Vagina (tissue), 2 donors: ENCODE data around the gene BST1. TPM values are rescaled to one million over a fixed set of nuclear protein-coding genes. Genes with fewer than 3 reads are reported as not detected.
"Not testable (repeated sequence)": the region's sequence is repeated elsewhere in the genome, so short reads cannot be mapped to it uniquely, and the experiment has no call there.

Source experiments
- DNase-seq, 2 donors: peaks; one replicate each; pipeline ENCODE4 v3.0.0-alpha.2; 2017; ENCODE audit errors: extremely low spot score in 2 of 2
- H3K27ac ChIP-seq: fragments of 200-600 bp; sonication (generic); one replicate; pipeline ENCODE4 v1.5.1; 2019
- H3K27me3 ChIP-seq: fragments of 200-600 bp; sonication (generic); one replicate; pipeline ENCODE4 v1.5.1; 2019
- H3K36me3 ChIP-seq, 2 donors: fragments of 200-600 bp; sonication (generic); one replicate each; pipeline ENCODE4 v1.5.1; 2017 to 2019
- H3K4me1 ChIP-seq: fragments of 200-600 bp; sonication (generic); one replicate; pipeline ENCODE4 v1.5.1; 2019
- H3K4me3 ChIP-seq, 2 donors: fragments of 200-600 bp; sonication (generic); 1 replicate in 1 of 2; 2 replicates in 1 of 2; pipeline ENCODE4 v1.5.1; 2016 to 2019
- H3K9me3 ChIP-seq: fragments of 200-600 bp; sonication (generic); one replicate; pipeline ENCODE4 v1.5.1; 2019
- POLR2A ChIP-seq, 2 donors: fragments of 450-650 bp; IDR thresholded peaks; one replicate each; pipeline ENCODE4 v1.6.1; 2017; ENCODE audit warnings: antibody characterized with exemption in 2 of 2, mild to moderate bottlenecking in 2 of 2, moderate library complexity in 2 of 2
- POLR2AphosphoS5 ChIP-seq, 2 donors: sonication (generic); formaldehyde crosslinking; IDR thresholded peaks; one replicate each; pipeline ENCODE4 v1.9.0; 2017; ENCODE audit warnings: antibody characterized with exemption in 2 of 2, mild to moderate bottlenecking in 2 of 2, low read depth in 1 of 2; ENCODE audit not compliant: insufficient read depth in 1 of 2
- intact Hi-C: fragments of 100-400 bp; cut with DNase I; formaldehyde crosslinking; loops from one replicate; pipeline ENCODE4 v1.15.1; 2023
- total RNA-seq: library from RNA; depleted of rRNA; stranded (reverse); fragments of >200 nt; gene quantifications from one replicate; pipeline ENCODE4 v1.2.3, GENCODE V29; 2016
- TF ChIP-seq, protein P1 (sequence below), 3 experiments: fragments of 450-650 bp in 2 of 3; fragments of 200-600 bp in 1 of 3; sonication (generic) in 1 of 3; IDR thresholded peaks; one replicate each; pipeline ENCODE4 v1.5.1; 2017 to 2019; ENCODE audit warnings: antibody characterized with exemption in 3 of 3, mild to moderate bottlenecking in 2 of 3, moderate library complexity in 2 of 3

BST1 gene
- total RNA-seq, 1 donor from 2014 or later, result 5.2 TPM

- Histone ChIP-seq H3K36me3 (no peaks in the 10 kb centered on the region), H3K27me3 (no peaks in the 10 kb centered on the region), H3K9me3 (no peaks in the 10 kb centered on the region), H3K4me3 (no peak overlapping the region), H3K27ac (no peak overlapping the region), H3K4me1 (peaks cover 2% of the 10 kb centered on the region)
- DNase-seq, result no peak
- TF ChIP-seq POLR2A (IDR thresholded peaks at IDR 0.05), result no peak
- TF ChIP-seq, protein P1, sequence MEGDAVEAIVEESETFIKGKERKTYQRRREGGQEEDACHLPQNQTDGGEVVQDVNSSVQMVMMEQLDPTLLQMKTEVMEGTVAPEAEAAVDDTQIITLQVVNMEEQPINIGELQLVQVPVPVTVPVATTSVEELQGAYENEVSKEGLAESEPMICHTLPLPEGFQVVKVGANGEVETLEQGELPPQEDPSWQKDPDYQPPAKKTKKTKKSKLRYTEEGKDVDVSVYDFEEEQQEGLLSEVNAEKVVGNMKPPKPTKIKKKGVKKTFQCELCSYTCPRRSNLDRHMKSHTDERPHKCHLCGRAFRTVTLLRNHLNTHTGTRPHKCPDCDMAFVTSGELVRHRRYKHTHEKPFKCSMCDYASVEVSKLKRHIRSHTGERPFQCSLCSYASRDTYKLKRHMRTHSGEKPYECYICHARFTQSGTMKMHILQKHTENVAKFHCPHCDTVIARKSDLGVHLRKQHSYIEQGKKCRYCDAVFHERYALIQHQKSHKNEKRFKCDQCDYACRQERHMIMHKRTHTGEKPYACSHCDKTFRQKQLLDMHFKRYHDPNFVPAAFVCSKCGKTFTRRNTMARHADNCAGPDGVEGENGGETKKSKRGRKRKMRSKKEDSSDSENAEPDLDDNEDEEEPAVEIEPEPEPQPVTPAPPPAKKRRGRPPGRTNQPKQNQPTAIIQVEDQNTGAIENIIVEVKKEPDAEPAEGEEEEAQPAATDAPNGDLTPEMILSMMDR (IDR thresholded peaks at IDR 0.05), result peak in 2 of 3 experiments; percentile 45 to 69
- intact Hi-C loops, result no loop called here
Observed at GRCh38 chr4:15729910-15730533, 27.2 kb downstream of the BST1 start.

GRCh38 chr4:15733061-15733460 is 30.2 kb downstream of the BST1 start:
- H3K36me3 ChIP-seq, intact Hi-C loops, H3K4me1 ChIP-seq, DNase-seq, H3K4me3 ChIP-seq, H3K27me3 ChIP-seq, H3K9me3 ChIP-seq, H3K27ac ChIP-seq: not testable (repeated sequence)

DNA sequence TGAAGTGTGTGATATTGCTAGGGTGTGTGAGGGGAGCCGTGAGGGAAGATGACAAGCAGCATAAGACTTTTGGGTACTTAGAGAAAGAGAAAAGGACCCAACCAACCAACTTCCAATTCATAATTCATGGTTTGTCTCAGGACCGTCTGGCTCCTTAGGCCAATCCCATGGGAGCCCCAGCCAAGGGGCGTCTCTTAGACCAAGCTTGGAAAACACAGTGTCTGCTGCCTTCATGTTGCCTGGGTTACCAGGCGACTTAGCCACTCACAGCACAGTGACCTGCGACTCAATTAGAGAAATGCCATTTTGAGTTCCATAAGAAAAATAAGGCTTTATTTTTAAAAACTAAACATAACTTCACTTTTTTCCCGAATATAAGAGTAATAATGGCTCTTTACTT is 32.7 kb downstream of the BST1 start:
- DNase-seq, result no peak
- H3K9me3 ChIP-seq, result no peaks in the 10 kb centered on the region
- intact Hi-C loops, result no loop called here
- TF ChIP-seq POLR2A (IDR thresholded peaks at IDR 0.05) (no peak), POLR2AphosphoS5 (IDR thresholded peaks at IDR 0.05; ENCODE audit: insufficient read depth in 1 of 2, low read depth in 1 of 2) (no peak)
- TF ChIP-seq, protein P1 (IDR thresholded peaks at IDR 0.05), result no peak
- no peaks in the 10 kb centered on the region for H3K36me3 ChIP-seq
- no peak overlapping the region for H3K27ac ChIP-seq
- no peak overlapping the region for H3K4me3 ChIP-seq
- no peaks in the 10 kb centered on the region for H3K4me1 ChIP-seq
- no peaks in the 10 kb centered on the region for H3K27me3 ChIP-seq

DNA sequence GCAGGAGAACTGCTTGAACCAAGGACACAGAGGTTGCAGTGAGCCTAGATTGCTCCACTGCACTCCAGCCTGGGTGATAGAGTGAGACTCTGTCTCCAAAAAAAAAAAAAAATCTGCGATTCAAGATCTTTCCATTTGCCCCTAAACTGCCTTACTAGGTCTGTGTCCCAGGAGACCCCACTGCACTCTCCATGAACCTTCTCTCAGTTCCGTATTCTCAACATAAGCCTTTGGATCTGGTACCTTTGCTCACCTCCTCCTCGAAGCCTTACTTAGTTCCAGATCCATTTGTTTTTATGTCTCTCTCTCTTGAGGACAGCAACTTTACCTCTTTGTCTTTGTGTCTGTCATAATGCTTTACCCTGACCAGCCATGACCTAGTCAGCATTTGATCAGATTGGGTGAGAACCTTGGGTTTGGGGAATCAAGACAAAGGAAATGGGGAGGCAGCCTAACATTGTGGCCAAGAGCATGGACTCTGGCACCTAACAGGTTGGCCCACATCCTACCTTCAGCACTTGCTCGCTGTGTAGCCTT is 33.7 kb downstream of the BST1 start:
- Histone ChIP-seq H3K4me1 (no peaks in the 10 kb centered on the region), H3K27me3 (no peaks in the 10 kb centered on the region), H3K27ac (no peak overlapping the region), H3K4me3 (no peak overlapping the region), H3K36me3 (no peaks in the 10 kb centered on the region), H3K9me3 (no peaks in the 10 kb centered on the region)
- DNase-seq, result no peak
- intact Hi-C loops, result no loop called here
- TF ChIP-seq POLR2A (IDR thresholded peaks at IDR 0.05) (no peak), POLR2AphosphoS5 (IDR thresholded peaks at IDR 0.05; ENCODE audit: insufficient read depth in 1 of 2, low read depth in 1 of 2) (no peak)
- TF ChIP-seq, protein P1 (IDR thresholded peaks at IDR 0.05), result no peak

DNA sequence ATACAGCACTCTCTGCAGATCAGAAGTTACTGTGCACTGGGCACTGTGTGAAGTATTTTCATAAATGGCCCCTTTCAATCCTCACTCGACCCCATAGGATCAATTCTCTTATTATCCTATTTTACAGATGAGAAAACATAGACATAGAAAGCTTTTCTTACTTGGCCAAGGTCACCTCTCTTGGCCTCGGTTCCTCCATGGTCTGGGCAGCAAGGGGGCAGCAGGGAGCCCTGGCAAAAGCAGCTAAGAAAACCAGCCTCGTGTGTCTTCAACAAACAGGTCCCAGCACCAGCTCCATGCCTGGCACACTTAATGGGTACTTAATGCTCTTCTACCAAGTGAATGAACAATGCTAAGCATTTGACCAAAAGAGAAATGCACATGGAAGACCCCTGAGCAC is 34.4 kb downstream of the BST1 start:
- no peaks in the 10 kb centered on the region for H3K4me1 ChIP-seq
- DNase-seq, result no peak
- H3K4me3 ChIP-seq, result no peak overlapping the region
- H3K36me3 ChIP-seq, result no peaks in the 10 kb centered on the region
- no peaks in the 10 kb centered on the region for H3K27me3 ChIP-seq
- TF ChIP-seq POLR2AphosphoS5 (IDR thresholded peaks at IDR 0.05; ENCODE audit: insufficient read depth in 1 of 2, low read depth in 1 of 2), result no peak
- TF ChIP-seq POLR2A (IDR thresholded peaks at IDR 0.05), result no peak
- TF ChIP-seq, protein P1 (IDR thresholded peaks at IDR 0.05), result no peak
- H3K9me3 ChIP-seq, result no peaks in the 10 kb centered on the region
- intact Hi-C loops, result no loop called here
- no peak overlapping the region for H3K27ac ChIP-seq
